Activated CD4-positive, CD25-positive, alpha-beta regulatory T cell treated with anti-CD3 and anti-CD28 coated beads, Interleukin-2, amount 50 U/mL, for 72 hours (primary cell): ENCODE measurements around the gene PPP6C.
A peak's percentile ranks its signal among the peaks of the same experiment; 100 is the strongest.
"Not testable (repeated sequence)": the region's sequence is repeated elsewhere in the genome, so short reads cannot be mapped to it uniquely, and the experiment has no call there.

Experiments
- DNase-seq: peaks from one replicate; pipeline ENCODE4 v3.0.0; 2021

PPP6C gene

GRCh38 chr9:125189361-125190289 is at the start of gene PPP6C:
TSS of gene PPP6C (minus strand) at chr9:125189803. CDS start at chr9:125189718, 85 bp downstream.
- DNase-seq, result peak; percentile 95

- DNase-seq, result no peak
Measured at GRCh38 chr9:125238915-125239446, 49.4 kb upstream of the PPP6C start.

GRCh38 chr9:125238127-125238914 is 48.7 kb upstream of the PPP6C start:
- no peak for DNase-seq

- not testable (repeated sequence) for DNase-seq
Measured at GRCh38 chr9:125236520-125237159, 47.0 kb upstream of the PPP6C start.

GRCh38 chr9:125235804-125236519 is 46.4 kb upstream of the PPP6C start:
- DNase-seq, result no peak

- DNase-seq, result not testable (repeated sequence)
Measured at GRCh38 chr9:125234099-125234498, 44.5 kb upstream of the PPP6C start.

- DNase-seq, result no peak
Measured at GRCh38 chr9:125233678-125234077, 44.1 kb upstream of the PPP6C start.

GRCh38 chr9:125227761-125228160 is 38.2 kb upstream of the PPP6C start:
- no peak for DNase-seq

- not testable (repeated sequence) for DNase-seq
Measured at GRCh38 chr9:125224858-125225257, 35.3 kb upstream of the PPP6C start.

GRCh38 chr9:125218621-125219020 is 29.0 kb upstream of the PPP6C start:
- no peak for DNase-seq

- DNase-seq, result no peak
Measured at GRCh38 chr9:125214186-125214585, 24.6 kb upstream of the PPP6C start.

GRCh38 chr9:125204477-125204876 is 14.9 kb upstream of the PPP6C start:
- DNase-seq, result no peak

GRCh38 chr9:125202846-125203618 is 13.4 kb upstream of the PPP6C start:
- no peak for DNase-seq

GRCh38 chr9:125200216-125201047 is 10.8 kb upstream of the PPP6C start, which contains the start of gene RABEPK:
TSS of gene RABEPK (plus strand) at chr9:125200542. CDS start at chr9:125203014, 2,472 bp downstream.
- DNase-seq, result peak; percentile 96

- not testable (repeated sequence) for DNase-seq
Measured at GRCh38 chr9:125195591-125195990, 6.0 kb upstream of the PPP6C start.

GRCh38 chr9:125194466-125194865 is 4.9 kb upstream of the PPP6C start:
- not testable (repeated sequence) for DNase-seq

- DNase-seq, result peak; percentile 38
Measured at GRCh38 chr9:125190361-125190801, 778 bp upstream of the PPP6C start.

GRCh38 chr9:125189011-125189360 is 617 bp downstream of the PPP6C start:
- peak; percentile 50 for DNase-seq

- no peak for DNase-seq
Measured at GRCh38 chr9:125183561-125183960, 6.0 kb downstream of the PPP6C start.

GRCh38 chr9:125183054-125183453 is 6.5 kb downstream of the PPP6C start:
- DNase-seq, result no peak
